ENCODE results near the gene PTPN9.

GRCh38 chr15:75436881-75437280 is 142.2 kb downstream of the PTPN9 start:
- TF ChIP-seq ELK1 (IDR thresholded peaks at IDR 0.05; ENCODE audit: borderline replicate concordance, low read depth, low read length) (no peak), CTCF (conservative IDR thresholded peaks at IDR 0.05; ENCODE audit: low read depth, low read length) (no peak), RAD21 (IDR thresholded peaks at IDR 0.05; ENCODE audit: low read length) (no peak), RFX5 (IDR thresholded peaks at IDR 0.05; ENCODE audit: low read depth, low read length) (no peak)
